Left ventricle myocardium inferior (tissue), 1 donor: Measurements from ENCODE around the gene TMEM186. TPM values are rescaled to one million over a fixed set of nuclear protein-coding genes. Genes with fewer than 3 reads are reported as not detected.
A peak's percentile ranks its signal among the peaks of the same experiment; 100 is the strongest.
"Not testable (repeated sequence)": the region's sequence is repeated elsewhere in the genome, so short reads cannot be mapped to it uniquely, and the experiment has no call there.

Experiments
- DNase-seq: peaks from one replicate; pipeline ENCODE4 v3.0.0-alpha.2; 2020
- H3K27ac ChIP-seq: fragments of 200-600 bp; replicated peaks from 2 replicates; pipeline ENCODE4 v1.8.0; 2021
- H3K27me3 ChIP-seq: fragments of 200-600 bp; 2 replicates; pipeline ENCODE4 v1.8.0; 2021; ENCODE audit warnings: low read depth
- H3K36me3 ChIP-seq: fragments of 200-600 bp; 2 replicates; pipeline ENCODE4 v1.8.0; 2021
- H3K4me1 ChIP-seq: fragments of 200-600 bp; 2 replicates; pipeline ENCODE4 v1.8.0; 2021
- H3K4me3 ChIP-seq: fragments of 200-600 bp; 2 replicates; pipeline ENCODE4 v1.8.0; 2021; ENCODE audit warnings: mild to moderate bottlenecking, moderate library complexity
- H3K9me3 ChIP-seq: fragments of 200-600 bp; replicated peaks from 2 replicates; pipeline ENCODE4 v1.8.0; 2021
- intact Hi-C: fragments of 100-400 bp; cut with micrococcal nuclease; formaldehyde crosslinking; loops from one replicate; pipeline ENCODE4 v1.11.0; 2022
- total RNA-seq: library from RNA; stranded (reverse); fragmentation: NEBNext Ultra II Directional; extraction: Animal tissue kit (Norgen Biotek cat#: 25700); gene quantifications from one replicate; pipeline ENCODE4 v1.2.1, GENCODE V29; 2021
- TF ChIP-seq, protein P1 (sequence below): fragments of 200-600 bp; IDR thresholded peaks from 2 replicates; pipeline ENCODE4 v1.8.0; 2021; ENCODE audit warnings: antibody characterized with exemption, mild to moderate bottlenecking, borderline replicate concordance
- donor health status: DM: no; HTN: yes; CAD: no; lungs with severe emphysema.

Gene TMEM186
- total RNA-seq, 1 donor from 2014 or later = 16.4 TPM

DNA sequence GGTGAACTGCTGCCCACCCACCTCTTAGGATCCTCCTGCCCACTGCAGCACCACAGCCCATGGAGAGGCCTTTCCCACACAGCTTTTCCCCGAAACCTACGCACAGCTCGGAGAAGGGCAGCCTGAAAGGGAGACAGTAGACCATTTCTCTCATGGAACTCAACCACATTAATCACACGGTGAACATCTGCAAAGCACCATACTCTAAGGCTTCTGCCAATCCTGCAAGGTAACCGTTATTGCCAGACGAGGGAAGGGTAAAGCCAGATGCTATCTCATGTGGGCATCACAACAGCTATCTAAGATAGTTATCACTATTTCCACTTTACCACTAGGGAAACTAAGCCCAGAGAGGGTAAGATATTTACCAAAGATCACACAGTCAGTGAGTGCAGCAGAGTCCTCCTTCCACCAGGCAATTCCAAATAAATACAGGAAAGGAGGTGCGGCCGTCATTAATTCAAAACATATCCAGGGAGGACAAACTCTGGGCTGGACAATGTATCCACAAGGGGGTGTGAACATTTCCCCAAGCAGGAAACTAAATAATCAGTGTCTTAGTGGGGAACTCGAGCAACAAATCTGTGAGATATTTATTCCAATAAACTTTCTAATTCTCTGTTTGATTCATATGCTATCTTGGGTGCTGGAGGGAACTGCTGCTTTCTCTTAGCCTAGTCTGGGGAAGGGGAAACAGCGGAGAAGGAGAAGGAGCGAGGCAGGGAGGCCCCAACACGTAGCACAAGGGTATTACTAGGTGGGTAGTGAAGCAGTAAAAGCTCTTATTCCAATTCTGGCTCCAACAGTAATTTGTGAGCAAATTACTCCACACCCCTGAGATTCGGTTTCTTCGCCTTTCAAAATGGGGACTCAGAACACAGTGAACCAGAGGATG is 723 bp downstream of the TMEM186 start:
- peak overlapping the region; percentile 83 for H3K27ac ChIP-seq
- DNase-seq = no peak
- TF ChIP-seq, protein P1, sequence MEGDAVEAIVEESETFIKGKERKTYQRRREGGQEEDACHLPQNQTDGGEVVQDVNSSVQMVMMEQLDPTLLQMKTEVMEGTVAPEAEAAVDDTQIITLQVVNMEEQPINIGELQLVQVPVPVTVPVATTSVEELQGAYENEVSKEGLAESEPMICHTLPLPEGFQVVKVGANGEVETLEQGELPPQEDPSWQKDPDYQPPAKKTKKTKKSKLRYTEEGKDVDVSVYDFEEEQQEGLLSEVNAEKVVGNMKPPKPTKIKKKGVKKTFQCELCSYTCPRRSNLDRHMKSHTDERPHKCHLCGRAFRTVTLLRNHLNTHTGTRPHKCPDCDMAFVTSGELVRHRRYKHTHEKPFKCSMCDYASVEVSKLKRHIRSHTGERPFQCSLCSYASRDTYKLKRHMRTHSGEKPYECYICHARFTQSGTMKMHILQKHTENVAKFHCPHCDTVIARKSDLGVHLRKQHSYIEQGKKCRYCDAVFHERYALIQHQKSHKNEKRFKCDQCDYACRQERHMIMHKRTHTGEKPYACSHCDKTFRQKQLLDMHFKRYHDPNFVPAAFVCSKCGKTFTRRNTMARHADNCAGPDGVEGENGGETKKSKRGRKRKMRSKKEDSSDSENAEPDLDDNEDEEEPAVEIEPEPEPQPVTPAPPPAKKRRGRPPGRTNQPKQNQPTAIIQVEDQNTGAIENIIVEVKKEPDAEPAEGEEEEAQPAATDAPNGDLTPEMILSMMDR = no peak
- intact Hi-C loops = loop anchor here (10.0 kb wide), 1 partner anchor 132 kb away; no protein-coding TSS in a partner anchor
- H3K4me1 ChIP-seq = peaks cover 53% of the 10 kb centered on the region
- H3K36me3 ChIP-seq = peaks cover 3% of the 10 kb centered on the region
- peak overlapping the region; percentile 90 for H3K4me3 ChIP-seq
- H3K9me3 ChIP-seq = no peaks in the 10 kb centered on the region
- no peaks in the 10 kb centered on the region for H3K27me3 ChIP-seq

DNA sequence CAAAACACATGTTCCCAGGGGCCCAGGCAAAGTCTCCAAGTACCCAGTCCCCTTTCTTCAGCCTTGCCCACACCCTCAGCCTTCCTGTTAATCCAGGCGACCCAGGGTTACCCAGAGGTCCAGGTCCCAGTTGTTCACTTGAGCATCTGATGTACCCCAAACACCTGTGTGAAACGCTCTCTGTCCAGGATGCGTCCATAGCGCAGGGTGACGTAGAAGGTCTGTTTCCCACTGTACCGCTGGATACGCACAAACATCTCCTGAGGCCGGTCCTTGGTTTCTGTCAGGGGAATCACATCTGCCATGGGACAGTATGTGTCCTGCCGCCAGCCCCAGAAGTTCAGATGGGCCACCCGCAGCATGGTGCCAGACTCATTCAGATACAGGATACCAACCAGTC is 1.6 kb downstream of the TMEM186 start:
- no peak for DNase-seq
- no peaks in the 10 kb centered on the region for H3K27me3 ChIP-seq
- no peaks in the 10 kb centered on the region for H3K36me3 ChIP-seq
- no peak overlapping the region for H3K27ac ChIP-seq
- H3K9me3 ChIP-seq = no peaks in the 10 kb centered on the region
- peaks cover 53% of the 10 kb centered on the region for H3K4me1 ChIP-seq
- intact Hi-C loops = loop anchor here (10.0 kb wide), 1 partner anchor 131 kb away; no protein-coding TSS in a partner anchor
- TF ChIP-seq, protein P1 = no peak
- no peak overlapping the region for H3K4me3 ChIP-seq

DNA sequence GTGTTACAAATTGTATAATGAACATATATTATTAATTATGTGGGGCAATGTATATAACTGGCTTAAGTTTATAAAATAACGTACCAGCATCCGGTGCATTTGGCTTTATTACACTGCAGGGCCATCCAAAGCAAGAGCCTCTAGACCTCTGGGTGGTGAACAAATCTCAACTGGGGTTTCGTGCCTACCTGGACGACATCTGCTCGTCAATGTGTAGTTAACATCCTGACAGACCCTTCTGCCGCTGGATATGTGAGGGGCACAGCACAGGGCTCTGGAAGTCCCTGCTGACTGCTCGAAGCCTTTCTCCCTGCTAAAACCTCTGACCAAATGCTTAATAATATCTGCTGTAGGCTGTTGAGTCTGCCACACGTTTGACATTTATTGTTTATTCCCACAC is 2.3 kb downstream of the TMEM186 start:
- intact Hi-C loops = loop anchor here (10.0 kb wide), 1 partner anchor 130 kb away; no protein-coding TSS in a partner anchor
- Histone ChIP-seq H3K4me1 (peaks cover 51% of the 10 kb centered on the region), H3K4me3 (no peak overlapping the region), H3K27ac (no peak overlapping the region), H3K9me3 (no peaks in the 10 kb centered on the region), H3K27me3 (no peaks in the 10 kb centered on the region), H3K36me3 (no peaks in the 10 kb centered on the region)
- TF ChIP-seq, protein P1 = peak; percentile 56
- no peak for DNase-seq

DNA sequence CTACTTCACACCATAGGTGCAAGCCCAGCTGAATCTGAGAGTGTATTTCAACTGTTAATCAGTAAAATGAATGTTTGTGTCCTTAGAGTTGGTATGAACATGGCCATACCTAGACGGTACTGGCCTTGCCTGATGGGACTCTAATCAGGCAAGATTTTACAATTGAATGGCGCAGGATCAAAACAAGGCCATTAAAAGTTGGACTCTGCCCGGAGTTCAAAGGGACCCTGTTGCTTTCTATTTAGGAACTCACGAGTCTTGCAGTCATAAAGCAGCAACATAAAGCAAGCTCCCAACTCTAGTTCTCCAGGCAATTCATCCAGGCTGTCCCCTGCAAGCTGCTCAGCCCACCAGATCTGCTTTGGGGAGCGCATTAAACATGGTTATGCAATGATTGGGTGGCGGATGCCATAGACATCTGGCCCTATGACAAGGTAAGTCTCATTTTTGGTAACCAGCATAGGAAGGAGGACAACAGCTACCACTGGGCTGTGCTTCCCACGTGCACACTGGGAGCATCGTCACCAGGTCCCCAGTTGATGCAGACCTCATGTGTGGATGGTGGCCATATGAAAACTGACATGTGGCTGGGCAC is 8.8 kb downstream of the TMEM186 start:
- intact Hi-C loops = no loop called here
- H3K36me3 ChIP-seq = no peaks in the 10 kb centered on the region
- H3K27me3 ChIP-seq = no peaks in the 10 kb centered on the region
- H3K27ac ChIP-seq = no peak overlapping the region
- H3K4me3 ChIP-seq = no peak overlapping the region
- TF ChIP-seq, protein P1 = no peak
- H3K9me3 ChIP-seq = no peaks in the 10 kb centered on the region
- no peaks in the 10 kb centered on the region for H3K4me1 ChIP-seq
- DNase-seq = no peak

DNA sequence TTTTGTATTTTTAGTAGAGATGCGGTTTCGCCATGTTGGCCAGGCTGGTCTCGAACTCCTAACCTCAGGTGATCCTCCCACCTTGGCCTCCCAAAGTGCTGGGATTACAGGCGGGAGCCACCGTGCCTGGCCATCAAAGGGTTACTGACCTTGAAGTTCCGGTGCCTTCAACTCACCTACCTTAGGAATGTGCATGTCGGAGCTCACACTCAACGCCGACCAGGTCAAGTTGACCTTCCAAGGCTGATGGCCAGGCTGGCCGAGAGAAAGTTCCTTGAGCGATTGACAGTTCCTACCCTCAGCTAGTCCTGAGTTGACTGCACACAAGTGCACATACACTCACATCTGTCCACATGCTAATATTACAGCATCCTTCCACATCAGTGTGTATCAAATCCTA is 11.1 kb downstream of the TMEM186 start:
- H3K4me1 ChIP-seq, DNase-seq, H3K9me3 ChIP-seq, intact Hi-C loops, H3K27ac ChIP-seq, H3K36me3 ChIP-seq, H3K27me3 ChIP-seq, H3K4me3 ChIP-seq: not testable (repeated sequence)

DNA sequence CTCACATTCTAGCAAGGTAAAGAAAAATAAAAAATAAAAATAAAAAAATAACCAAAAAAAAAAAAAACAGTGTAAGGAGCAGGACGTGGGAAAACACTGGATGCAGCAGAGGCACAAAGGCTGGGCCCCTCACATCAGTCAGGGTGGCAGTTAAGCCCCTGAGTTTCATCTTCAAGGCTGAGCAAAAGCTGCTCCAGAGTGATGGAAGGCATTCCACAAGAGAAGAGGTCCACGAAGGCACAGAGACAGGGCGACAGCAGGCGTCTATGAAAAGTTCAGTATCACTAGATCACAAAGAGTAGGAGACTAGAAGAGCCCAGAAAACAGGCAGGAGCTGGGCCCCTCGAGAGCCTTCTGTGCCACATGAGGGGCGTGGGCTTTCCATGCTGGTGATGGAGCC is 12.0 kb downstream of the TMEM186 start:
- Histone ChIP-seq H3K4me3 (no peak overlapping the region), H3K27me3 (no peaks in the 10 kb centered on the region), H3K9me3 (no peaks in the 10 kb centered on the region), H3K27ac (no peak overlapping the region), H3K36me3 (no peaks in the 10 kb centered on the region), H3K4me1 (no peaks in the 10 kb centered on the region)
- intact Hi-C loops = no loop called here
- DNase-seq = no peak
- TF ChIP-seq, protein P1 = no peak
